ENCODE measurements around the gene PATZ1.
"Not testable (repeated sequence)": the region's sequence is repeated elsewhere in the genome, so short reads cannot be mapped to it uniquely, and the experiment has no call there.

Gene PATZ1

DNA sequence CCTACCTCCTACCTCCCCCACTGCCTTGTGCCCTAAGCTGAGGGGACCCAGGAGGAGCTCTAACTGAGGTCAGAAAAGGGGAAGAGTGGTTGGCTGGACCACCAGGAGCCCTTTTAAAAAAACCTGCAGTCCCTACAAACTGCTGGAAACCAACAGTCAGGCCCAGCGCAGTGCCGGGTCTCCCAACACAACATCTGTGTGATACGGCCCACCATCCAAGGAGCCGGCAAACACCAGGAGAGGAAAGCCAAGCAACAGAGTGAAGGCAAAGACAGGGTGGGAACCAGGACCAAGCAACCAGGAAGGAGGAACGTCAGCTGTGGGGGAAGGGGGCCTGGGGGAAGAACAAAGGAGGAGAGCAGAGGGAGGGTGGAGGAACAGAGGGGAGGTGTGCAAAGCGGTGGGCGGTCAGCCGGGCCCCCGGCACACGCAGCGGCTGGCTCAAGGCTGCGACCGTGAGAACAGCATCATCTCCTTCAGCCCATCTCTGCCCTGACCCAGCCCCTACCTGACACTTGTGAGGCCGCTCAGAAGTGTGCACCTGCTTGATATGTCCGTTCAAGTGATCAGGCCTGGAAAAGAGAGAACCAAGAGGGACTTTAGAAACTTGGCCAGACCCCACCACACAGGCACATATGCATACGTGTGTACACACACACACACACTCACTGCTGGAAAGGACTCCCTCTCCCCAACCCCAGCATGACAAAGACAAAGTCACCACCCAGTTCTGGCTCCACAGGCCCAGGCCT, 3.6 kb downstream of the PATZ1 start:
- DNase-seq (ENCODE audit: low spot score), result no peak

DNA sequence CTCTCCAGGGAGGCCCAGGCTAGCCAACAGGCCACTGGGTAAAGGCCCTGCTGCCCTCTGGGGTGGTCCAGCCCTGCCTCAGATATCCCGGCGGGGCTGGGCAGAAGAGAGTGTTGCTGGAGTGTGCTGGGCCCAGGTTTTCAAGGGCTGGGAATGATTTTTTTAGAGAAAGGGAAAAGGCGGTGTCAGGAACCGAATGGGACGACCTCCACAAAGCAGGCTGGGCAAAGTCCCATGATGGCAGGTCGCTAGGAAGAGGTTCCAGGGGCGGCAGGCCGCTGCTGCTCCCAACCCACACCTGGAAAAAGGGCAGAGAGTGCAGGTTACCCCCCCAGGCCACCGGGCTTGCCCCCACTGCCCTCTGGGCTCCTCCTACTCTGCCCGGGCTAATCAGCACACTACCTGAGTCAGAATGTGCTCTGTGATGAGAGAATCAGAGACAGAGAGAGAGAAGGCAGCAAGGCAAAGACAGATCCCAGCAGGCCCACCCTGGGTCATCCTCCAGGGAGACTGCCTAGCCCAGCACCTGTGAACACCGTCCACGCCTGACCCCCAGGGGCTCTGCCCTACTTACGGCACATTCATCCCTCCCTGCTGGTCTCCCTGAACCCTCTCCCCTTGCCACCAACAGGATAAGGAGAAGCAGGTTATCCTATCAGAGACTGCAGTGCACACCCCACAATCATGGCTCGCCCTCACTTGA, 4.6 kb downstream of the PATZ1 start:
- DNase-seq (ENCODE audit: low spot score), result no peak

GRCh38 chr22:31340765-31341247, 5.3 kb downstream of the PATZ1 start:
- DNase-seq (ENCODE audit: low spot score), result no peak

GRCh38 chr22:31340360-31340759, 5.8 kb downstream of the PATZ1 start:
- no peak for DNase-seq (ENCODE audit: low spot score)

GRCh38 chr22:31339148-31339832, 6.9 kb downstream of the PATZ1 start:
- no peak for DNase-seq (ENCODE audit: low spot score)

GRCh38 chr22:31337178-31337577, 9.0 kb downstream of the PATZ1 start:
- no peak for DNase-seq (ENCODE audit: low spot score)

DNA sequence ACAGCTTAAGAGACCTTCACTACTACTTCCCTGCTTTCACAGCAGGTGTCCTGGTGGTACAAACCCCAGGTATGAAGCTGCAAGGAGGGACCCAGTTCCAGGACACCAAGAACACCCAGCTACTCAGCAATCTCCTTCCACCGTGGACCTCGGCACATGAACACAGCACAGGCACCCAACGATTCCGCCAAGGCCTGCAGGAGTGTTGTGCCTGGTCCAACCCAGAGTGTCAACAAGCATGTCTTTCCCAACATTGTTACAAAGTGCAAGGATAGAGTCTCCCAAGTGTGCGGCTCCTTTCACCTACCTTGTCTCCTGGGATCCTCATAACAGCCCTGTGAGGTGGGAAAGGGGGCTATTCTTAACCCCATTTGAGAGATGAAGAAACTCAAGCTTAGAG, 11.8 kb downstream of the PATZ1 start:
- DNase-seq (ENCODE audit: low spot score), result no peak

GRCh38 chr22:31333641-31334040, 12.5 kb downstream of the PATZ1 start:
- DNase-seq (ENCODE audit: low spot score), result peak; percentile 52

DNA sequence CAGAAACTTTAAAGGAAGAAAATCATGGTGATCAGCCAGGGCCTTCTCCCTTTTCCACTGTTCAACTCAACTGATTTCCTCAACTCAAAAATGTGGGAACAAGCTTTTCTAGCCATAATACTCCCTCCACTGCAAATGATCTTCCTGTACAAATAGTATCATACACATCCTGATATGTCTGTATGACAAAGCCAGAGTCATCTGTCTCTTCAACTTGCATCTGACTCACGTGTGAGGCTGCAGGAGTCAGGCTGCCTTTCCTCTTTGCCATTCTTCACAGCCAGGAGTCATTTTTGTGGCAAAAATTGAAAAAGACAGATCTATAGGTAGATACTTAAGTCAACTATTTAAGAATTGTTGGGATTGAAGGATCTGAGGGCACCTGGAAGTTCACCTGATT, 13.3 kb downstream of the PATZ1 start:
- DNase-seq (ENCODE audit: low spot score), result no peak

DNA sequence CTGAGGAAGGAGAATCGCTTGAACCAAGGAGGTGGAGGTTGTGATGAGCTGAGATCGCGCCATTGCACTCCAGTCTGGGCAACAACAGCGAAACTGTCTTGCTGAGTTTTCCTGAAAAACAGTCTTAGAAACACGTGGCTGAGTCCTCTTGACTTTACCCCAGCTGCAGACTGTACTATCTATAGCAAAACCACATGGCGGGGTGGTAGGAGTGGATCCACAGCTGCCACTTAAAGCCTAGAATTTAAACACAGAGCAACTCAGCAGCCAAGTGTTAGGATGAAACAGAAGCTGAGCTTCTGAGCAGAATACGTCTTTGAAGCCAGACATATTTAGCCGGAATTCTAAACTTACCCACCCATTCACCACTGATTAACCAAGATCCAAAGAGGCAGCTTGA, 14.1 kb downstream of the PATZ1 start:
- peak; percentile 57 for DNase-seq (ENCODE audit: low spot score)

DNA sequence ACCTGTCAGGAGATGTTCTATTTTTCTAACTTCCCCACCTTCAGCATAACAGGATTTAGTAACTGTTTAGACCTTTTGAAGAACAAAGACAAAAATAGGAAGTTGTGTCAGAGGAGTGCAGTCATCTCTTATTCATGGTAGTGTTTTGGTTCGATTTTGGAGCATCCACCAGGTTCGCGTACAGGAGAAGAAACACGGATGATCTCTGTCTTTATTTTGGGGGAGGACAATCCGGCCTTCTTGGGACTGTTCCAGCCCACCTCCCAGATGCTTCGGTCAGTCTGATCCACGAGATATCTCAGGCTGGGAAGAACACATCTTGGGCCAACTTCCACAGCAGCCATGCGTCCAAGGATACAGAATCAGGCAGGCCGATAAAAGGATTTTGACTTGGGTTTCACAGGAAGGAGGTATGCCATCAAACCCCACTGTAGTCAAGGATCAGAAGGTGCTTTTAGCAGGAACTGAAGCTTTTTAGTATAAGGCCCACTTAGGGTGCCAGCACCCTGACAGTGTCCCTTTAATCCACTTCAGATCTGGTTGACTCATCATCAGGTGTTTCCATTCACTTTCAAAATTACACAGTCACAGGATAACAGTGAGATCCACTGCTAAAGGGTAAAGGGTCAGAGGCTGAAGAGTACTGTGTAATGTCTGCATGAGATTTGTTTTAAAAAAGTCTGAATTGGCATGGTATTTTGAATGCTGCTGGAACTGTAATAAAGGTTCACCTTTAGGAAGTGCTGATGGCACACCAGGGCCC, 16.5 kb downstream of the PATZ1 start:
- no peak for DNase-seq (ENCODE audit: low spot score)

DNA sequence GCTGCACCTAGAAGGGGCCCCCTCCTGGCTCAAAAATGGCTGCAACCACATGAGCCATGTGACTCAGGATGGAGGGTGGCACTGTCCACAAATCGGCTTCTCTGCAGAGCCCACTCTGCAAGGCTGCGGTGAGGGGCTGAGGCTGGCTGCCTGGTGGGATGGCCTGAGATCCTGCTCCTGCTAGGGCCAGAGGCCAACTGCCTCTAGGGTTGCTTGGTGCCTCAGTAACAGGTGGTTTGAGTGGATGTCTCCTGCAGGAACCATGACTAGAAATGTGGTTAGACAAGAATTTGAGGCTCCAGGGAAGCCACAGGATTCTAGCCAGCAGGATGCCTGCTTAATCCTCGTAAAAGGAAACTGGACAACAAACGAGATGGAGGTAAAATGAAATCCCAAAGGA, 17.1 kb downstream of the PATZ1 start:
- DNase-seq (ENCODE audit: low spot score), result no peak

GRCh38 chr22:31328544-31328960, 17.6 kb downstream of the PATZ1 start:
- no peak for DNase-seq (ENCODE audit: low spot score)

DNA sequence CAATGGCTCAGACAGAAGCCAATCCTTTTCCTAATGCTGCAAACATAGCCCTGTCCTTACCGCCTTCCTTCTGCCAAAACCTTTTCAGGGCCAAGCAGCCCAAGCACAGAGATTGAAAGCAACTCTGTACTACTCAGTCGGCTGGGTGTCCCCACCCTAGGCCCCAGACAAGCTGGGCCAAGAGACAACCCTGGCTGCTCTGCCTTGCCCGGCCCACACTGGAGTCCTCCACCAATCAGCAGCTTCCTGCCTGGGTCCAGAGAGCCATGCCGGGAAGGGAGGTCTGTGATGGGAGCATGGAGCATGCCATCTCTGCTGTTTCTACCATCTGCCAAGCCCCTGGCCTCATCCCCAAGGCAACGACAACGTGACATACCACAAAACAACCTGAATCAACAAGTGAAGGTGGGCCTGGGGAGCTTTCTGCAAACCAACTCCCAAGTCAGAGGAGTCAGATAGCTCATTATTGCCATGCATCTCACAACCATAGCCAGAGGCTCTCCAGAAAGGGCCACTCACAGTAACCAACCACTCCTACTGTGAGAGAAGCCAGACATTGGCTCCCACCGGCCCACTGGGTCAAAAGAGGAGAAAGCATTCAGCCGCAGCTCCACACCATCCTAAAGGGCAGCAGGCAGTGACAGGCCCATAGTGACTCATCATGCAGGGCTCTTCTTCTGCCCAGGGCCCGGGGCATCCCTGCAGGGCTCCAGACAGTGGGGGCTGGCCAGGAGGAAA, 18.2 kb downstream of the PATZ1 start:
- no peak for DNase-seq (ENCODE audit: low spot score)

DNA sequence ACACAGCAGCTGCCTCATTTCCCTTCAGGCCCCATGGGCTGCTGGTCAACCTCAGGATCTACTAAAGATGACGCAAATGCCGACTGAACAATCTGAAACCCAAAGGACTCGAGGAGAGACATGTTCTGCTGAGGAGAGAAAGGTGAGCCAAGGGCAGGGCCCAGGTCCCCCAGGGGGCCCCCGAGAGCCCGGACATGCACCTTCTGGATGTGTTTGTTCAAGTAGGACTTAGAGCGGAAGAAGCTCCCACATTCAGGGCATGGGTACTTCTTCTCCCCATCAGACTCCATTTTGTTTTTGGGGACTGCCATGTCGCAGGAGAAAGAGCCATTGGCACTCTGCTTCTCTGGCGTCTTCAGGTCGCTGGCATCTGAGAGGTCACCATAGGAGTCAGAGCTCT, 19.3 kb downstream of the PATZ1 start:
- no peak for DNase-seq (ENCODE audit: low spot score)

- DNase-seq (ENCODE audit: low spot score), result no peak
Measured at GRCh38 chr22:31323578-31324550, 22.3 kb downstream of the PATZ1 start.

- DNase-seq (ENCODE audit: low spot score), result peak; percentile 32
Measured at GRCh38 chr22:31321421-31321820, 24.7 kb downstream of the PATZ1 start.

DNA sequence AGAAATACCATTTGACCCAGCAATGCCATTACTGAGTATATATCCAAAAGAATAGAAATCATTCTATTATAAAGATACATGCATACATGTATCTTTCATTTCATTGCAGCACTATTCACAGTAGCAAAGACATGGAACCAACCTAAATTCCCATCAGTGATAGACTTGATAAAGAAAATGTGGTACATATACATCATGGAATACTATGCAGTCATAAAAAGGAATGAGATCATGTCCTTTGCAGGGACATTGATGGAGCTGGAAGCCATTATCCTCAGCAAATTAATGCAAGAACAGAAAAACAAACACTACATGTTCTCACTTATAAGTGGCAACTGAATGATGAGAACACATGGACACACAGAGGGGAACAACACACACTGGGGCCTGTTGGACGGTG, 31.9 kb downstream of the PATZ1 start:
- not testable (repeated sequence) for DNase-seq (ENCODE audit: low spot score)

- peak; percentile 74 for DNase-seq (ENCODE audit: low spot score)
Measured at GRCh38 chr22:31313366-31314147, 32.6 kb downstream of the PATZ1 start.
